Measurements from ENCODE around the gene NHERF1. TPM values are rescaled to one million over a fixed set of nuclear protein-coding genes. Genes with fewer than 3 reads are reported as not detected.

NHERF1 gene
- total and polyA plus RNA-seq, 2 of the 4 experiments (the other 2 are of a cell fraction) = 3.8 to 11.8 TPM

DNA sequence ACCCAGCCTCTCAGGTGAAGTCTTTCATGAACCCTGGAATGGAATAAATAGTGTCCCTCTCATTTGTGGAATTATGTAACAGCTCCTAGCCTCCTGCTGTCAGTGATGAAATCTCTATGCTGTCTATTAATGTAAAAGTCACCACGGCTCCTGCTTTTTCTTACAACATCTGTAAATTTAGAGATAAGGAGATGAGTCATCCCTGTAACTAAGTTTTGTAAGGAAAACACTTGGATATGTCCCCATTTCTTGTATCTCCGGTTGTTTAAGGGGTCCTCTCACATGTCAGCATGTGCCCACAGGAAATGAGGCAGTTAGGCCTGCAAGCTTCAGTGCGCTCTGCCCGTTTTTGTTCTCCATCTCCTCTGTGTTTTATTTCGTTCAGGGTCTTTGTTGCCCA lies 30.5 kb downstream of the NHERF1 start:
- ChIA-PET POLR2A (ENCODE audit: unreplicated experiment) (no interaction called here), CTCF (interaction anchor here (0.6 to 1.4 kb wide), 2 partner anchors 13 to 180 kb away, joined by 8 to 11 read pairs; no protein-coding TSS in a partner anchor)
- peak; percentile 72 for DNase-seq
- H3K9me3 ChIP-seq (ENCODE audit: control insufficient read depth, insufficient read depth, low read length) = no peaks in the 10 kb centered on the region
- H3K27ac ChIP-seq (ENCODE audit: insufficient read depth, low read length) = no peak overlapping the region
- H3K9me1 ChIP-seq (ENCODE audit: insufficient read depth, low read length) = no peaks in the 10 kb centered on the region
- H3K36me3 ChIP-seq (ENCODE audit: control insufficient read depth, insufficient read depth, low read length) = peaks cover 9% of the 10 kb centered on the region
- no peaks in the 10 kb centered on the region for H3K27me3 ChIP-seq (ENCODE audit: control insufficient read depth, insufficient read depth, low read length)
- H4K91ac ChIP-seq (ENCODE audit: insufficient read depth, low read depth, low read length) = no peak overlapping the region
- 29% methylated on average over 1 of the region's 5 CpGs; no CpG with 5 or more reads in 1 of the 2 experiments for WGBS, 2 experiments (ENCODE audit: extremely low coverage in 2 of 2, insufficient read length in 1 of 2)
- no peak overlapping the region for H2AK9ac ChIP-seq (replicated peaks; ENCODE audit: low read depth, low read length, poor library complexity)
- H2AFZ ChIP-seq (replicated peaks; ENCODE audit: low read length, poor library complexity) = no peak overlapping the region
- no TSS peak for BruUV-seq (replicated peaks)
- H4K20me1 ChIP-seq (ENCODE audit: insufficient read depth, low read length) = peaks cover 9% of the 10 kb centered on the region; the same call in 1 of the 2 replicates
- no peak overlapping the region for H4K5ac ChIP-seq (ENCODE audit: low read depth, low read length)
- H3K9ac ChIP-seq (ENCODE audit: low read depth, low read length) = no peak overlapping the region
- in situ Hi-C loops (cut with MboI; ENCODE audit: low sequenced_read_pairs) (no loop called here), dilution Hi-C loops (cut with HindIII; ENCODE audit: low sequenced_read_pairs, unreplicated experiment) (no loop called here), intact Hi-C loops (cut with micrococcal nuclease) (no loop called here)
- peaks cover 23 to 53% of the 10 kb centered on the region in 2 experiments for H3K79me1 ChIP-seq (ENCODE audit: low read depth in 1 of 2, low read length in 2 of 2)
- H3K18ac ChIP-seq (ENCODE audit: low read depth, low read length) = no peak overlapping the region
- no peak overlapping the region for H2BK20ac ChIP-seq (ENCODE audit: low read depth, low read length)
- no peak overlapping the region for H4K8ac ChIP-seq (ENCODE audit: low read depth in 2 of 2, low read length in 2 of 2)
- no peak overlapping the region for H3K56ac ChIP-seq (ENCODE audit: extremely low read depth, insufficient read depth, low read length)
- no peak overlapping the region for H3K4ac ChIP-seq (ENCODE audit: low read depth, low read length)
- no peak overlapping the region for H3K14ac ChIP-seq (replicated peaks; ENCODE audit: low read depth, low read length)
- TF ChIP-seq NFE2L2 (IDR thresholded peaks at IDR 0.05; ENCODE audit: low read depth, low read length) = no peak
- peak; percentile 82 for TF ChIP-seq FOS (IDR thresholded peaks at IDR 0.05; ENCODE audit: low read depth, low read length)
- TF ChIP-seq CHD1 (IDR thresholded peaks at IDR 0.05; ENCODE audit: low read depth, low read length) = no peak
- peak; percentile 46; the same call in 1 of the 2 replicates for TF ChIP-seq BHLHE40 (IDR thresholded peaks at IDR 0.05; ENCODE audit: low read depth, low read length)
- TF ChIP-seq RCOR1 (IDR thresholded peaks at IDR 0.05; ENCODE audit: insufficient replicate concordance, low read length) = no peak
- peak; percentile 83 for TF ChIP-seq CEBPB (IDR thresholded peaks at IDR 0.05; ENCODE audit: low read depth, low read length)
- no peak for TF ChIP-seq MXI1 (IDR thresholded peaks at IDR 0.05; ENCODE audit: borderline replicate concordance, low read depth, low read length)
- H3K4me2 ChIP-seq (ENCODE audit: low read depth, low read length) = no peak overlapping the region
- H3K4me1 ChIP-seq (ENCODE audit: control insufficient read depth, insufficient read depth, low read length) = peaks cover 7% of the 10 kb centered on the region
- H2BK15ac ChIP-seq (ENCODE audit: low read depth, low read length) = no peak overlapping the region
- no peak overlapping the region for H3K4me3 ChIP-seq (ENCODE audit: insufficient read depth, low read depth, low read length)
- no peak overlapping the region for H3K23ac ChIP-seq (ENCODE audit: low read depth, low read length)
- ATAC-seq (ENCODE audit: low read depth) = no peak
- no peak overlapping the region for H2BK120ac ChIP-seq (ENCODE audit: low read depth, low read length)
- H2BK5ac ChIP-seq (ENCODE audit: low read depth, low read length, poor library complexity, severe bottlenecking) = no peak overlapping the region
- H2AK5ac ChIP-seq (ENCODE audit: low read depth, low read length) = no peak overlapping the region
